LHCN-M2 (cell line): ENCODE data around the gene NEDD4L. TPM values are rescaled to one million over a fixed set of nuclear protein-coding genes. Genes with fewer than 3 reads are reported as not detected.
A peak's percentile ranks its signal among the peaks of the same experiment; 100 is the strongest.

Experiments
- DNase-seq: peaks from one replicate; pipeline ENCODE4 v3.0.0-alpha.2; 2012; ENCODE audit warnings: low read depth
- total RNA-seq: library from RNA; depleted of rRNA; stranded (reverse); fragments of >200 nt; gene quantifications from 2 replicates; pipeline ENCODE4 v1.2.3, GENCODE V29; 2014

Gene NEDD4L
- total RNA-seq, 1 experiment from 2014 or later, result 19.1 TPM

DNA sequence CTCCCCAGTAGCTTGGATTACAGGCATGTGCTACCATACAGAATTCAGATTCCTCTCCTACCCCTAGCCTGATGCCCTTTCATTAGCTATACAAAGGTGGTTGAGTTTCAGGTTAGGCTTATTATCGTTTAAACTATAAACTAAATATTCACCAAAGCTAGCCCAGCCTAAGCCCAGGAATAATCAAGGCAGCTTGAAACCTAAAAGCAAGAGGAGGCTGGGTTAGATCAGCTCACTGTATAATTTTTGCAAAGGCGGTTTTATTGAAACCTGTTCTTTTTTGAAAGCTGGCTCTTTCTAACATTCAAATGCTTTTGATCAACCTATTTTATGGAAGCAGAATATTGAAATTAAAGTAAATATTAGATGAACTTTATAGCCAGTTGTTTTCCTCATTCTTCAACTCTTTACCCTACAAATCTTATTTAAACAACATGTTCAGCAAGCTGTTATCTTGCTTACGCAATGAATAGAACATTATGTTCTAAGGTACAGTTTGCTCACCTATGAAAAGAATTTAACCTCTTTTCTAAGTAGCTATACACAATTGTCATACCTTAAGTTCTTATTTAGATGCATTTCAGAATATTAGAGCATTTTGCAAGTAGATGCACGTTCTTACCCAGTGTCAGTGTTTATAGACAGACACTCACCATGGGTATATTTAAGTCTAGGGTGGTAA, 241.6 kb downstream of the NEDD4L start:
- no peak for DNase-seq

DNA sequence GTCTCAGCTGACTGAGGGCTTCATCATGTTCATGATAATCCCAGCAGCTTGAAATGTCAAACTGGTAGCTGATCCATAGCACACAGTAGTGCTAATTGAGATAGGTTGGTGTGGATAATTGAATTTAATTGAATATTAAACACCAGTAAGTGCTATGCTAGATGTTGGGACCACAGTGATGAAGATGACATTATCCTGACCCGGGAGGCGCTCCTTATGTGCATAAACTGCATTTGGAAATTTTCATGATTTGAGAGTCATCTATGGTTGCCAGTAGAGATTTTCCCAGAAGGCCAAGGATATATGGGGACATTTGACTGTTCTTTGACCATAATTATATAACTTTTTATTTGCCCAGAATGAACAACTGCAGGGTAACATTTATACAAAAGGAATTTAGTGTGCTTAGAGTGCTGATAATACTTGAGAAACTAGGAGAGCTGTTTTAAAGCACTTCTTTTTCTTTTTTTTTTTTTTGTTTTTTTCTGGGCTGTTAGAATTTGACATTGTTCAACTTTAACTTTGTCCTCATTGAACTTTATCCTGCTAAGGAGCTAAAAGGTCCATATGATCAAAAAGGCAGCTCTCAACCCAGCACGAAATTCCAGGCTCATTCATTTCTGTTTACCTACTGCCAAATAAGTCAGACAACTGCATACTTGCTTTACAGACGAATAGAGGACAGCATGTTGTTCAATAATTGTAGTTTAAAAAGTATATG, 242.8 kb downstream of the NEDD4L start:
- no peak for DNase-seq

- no peak for DNase-seq
Measured at GRCh38 chr18:58287353-58288274, 243.6 kb downstream of the NEDD4L start.

- DNase-seq, result peak; percentile 56
Measured at GRCh38 chr18:58288921-58289797, 245.1 kb downstream of the NEDD4L start.

DNA sequence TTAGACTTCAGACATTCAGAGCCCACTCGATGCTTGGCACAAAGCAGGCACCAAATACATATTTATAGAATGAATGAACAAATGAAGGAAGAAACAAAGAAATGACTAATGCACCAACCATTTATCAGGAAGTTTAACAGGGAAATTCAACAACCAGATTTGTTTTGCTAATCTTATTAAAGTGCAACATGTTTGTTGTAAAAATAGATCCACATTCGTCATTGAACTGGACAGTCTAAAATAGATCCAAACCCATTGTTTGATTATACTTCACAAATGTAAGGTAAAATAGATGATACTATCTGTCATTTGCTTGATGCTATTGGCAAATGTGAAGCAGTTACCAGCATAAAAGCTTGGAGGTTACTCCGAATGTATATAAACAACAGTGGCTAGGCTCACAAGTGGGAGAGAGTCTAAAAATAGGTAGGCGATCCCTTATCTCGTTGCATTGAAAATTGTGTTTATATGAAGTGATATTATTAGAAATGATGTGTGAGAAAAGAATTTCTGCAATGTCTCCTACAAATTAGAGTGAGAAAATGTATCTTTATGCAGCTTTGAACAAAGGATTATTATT, 246.2 kb downstream of the NEDD4L start:
- peak; percentile 41 for DNase-seq

GRCh38 chr18:58291131-58291530, 247.1 kb downstream of the NEDD4L start:
- no peak for DNase-seq

GRCh38 chr18:58292638-58293037, 248.6 kb downstream of the NEDD4L start:
- DNase-seq, result no peak

GRCh38 chr18:58297198-58297597, 253.2 kb downstream of the NEDD4L start:
- DNase-seq, result peak; percentile 76

DNA sequence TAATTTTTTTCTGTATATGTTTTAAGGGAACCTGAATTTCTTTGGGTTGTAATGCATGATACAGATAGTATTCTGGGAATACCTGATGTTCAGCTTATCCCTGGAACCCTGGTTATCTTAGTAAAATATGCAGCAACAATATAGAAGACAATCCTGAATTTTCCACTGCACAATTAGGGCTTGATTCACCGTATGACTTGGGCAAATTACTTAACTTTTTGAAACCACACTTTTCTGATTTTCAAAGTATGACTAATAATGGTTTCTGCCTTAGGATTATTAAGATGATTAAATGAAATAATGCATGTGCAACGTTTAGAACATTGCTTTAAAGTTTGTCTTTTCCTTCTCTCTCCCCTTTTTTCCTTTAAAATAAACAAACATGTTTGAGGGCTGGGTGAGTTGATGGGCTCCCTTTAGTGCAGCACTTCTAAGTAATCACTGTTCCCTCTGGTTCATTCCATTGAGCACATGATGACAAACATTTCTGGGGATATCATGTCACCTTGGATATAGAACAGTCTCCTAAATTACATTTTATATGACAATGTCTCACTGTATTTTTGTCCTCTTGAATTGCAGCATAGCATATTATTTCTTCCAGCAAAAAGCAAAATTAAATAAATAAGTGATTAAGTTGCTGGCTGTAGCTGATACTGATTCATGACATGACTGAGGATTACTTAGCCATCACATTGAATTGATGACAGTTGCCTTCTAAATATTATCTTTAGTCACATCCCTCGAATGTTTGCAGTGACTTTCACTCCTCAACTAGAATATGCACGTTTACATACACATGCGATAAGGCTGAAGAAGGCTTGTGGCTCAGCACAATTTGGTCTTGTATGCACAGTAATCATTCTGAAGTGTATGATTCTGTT, 254.5 kb downstream of the NEDD4L start:
- DNase-seq, result no peak

DNA sequence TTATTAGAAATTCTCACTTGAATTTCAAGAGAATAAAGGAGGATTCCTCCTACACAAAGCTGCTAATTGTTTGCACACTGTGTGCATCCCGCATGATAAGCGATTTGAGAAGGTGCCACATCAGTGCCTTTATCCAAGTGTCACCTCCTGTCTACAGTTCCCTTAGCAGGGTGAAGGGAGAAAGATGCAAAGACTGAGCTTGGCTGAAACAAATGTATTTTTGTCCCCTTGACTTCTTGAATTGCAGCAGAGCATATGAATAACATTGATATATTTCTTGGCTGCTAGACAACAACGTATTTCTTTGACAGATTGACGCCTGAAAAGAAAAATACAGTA, 255.1 kb downstream of the NEDD4L start:
- DNase-seq, result no peak

DNA sequence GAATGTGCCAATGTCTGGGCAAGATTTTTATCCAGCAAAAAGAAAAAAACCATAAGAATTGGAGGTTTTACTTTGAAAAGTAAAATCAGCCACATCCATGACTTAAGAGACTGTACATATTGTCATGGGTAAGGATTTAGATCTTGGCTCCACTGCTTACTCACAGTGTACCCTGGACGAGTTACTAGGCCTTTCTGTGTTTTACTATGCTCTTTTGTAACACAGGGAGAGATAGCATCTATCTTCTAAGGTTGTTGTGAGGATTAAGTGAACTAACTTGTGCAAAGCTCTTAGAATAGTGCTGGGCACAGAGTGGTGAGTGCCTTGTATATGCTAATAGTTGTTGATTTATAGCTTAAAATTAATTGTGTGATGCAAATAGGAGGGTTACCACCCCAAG, 255.9 kb downstream of the NEDD4L start:
- DNase-seq, result no peak

GRCh38 chr18:58300867-58301266, 256.8 kb downstream of the NEDD4L start:
- no peak for DNase-seq

- no peak for DNase-seq
Measured at GRCh38 chr18:58302811-58303210, 258.8 kb downstream of the NEDD4L start.

DNA sequence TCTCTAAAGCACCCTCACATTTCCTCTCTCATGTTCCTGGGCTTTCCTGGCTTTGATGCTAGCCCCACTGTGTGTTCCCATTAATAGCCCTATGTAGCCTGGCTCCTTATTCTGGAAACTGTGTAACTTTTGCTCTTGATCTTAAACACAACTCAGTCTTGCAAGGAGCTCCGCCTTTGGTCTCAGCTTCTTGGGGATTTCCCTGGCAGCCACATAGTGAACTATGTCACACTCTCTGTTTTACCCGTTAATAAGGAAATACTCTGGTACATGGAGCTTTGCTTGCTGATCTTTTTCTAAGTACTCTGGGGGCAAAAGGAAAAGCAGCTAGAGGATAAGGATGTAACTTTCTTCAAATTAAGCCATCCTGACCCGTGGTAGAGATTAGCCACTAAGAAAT, 259.3 kb downstream of the NEDD4L start:
- DNase-seq, result no peak

DNA sequence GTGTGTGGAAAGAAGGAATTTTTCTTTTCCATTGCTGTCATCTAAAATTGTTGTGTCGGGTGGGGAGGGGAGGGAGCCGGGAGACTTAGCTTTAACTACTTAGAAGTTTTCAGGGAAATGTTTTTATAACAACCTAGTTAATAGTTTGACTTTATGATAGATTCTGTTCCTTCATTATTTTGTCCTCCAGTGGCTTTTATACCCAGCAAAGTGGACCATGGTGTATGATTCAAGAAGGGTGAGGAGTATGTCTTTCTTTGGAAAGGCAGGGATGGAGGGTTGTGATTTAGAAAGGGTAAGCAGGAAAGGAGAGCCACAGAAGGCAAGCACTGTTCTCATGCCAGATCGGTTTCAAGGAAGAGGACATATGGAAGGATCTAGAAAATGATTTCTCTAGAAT, 261.8 kb downstream of the NEDD4L start:
- no peak for DNase-seq

DNA sequence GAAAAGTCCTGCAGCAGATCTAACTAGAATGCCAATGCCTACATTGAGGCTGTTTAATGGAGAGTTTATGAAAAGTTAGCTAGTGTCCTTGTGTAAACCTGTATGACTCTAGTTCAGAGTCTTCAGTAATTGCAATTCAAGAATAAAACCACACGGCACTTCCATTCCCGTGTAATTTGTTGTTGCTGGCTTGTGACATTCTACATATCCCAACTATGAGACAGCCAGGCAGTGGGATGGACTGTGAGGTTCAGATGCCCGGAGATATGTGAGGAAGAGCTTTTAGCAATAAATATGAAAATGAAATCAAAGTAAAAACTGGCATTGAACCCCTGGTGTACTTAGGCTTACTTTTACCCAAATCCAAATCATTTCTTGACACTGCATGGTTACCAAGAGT, 263.4 kb downstream of the NEDD4L start:
- DNase-seq, result peak; percentile 47

GRCh38 chr18:58308463-58308862, 264.4 kb downstream of the NEDD4L start:
- no peak for DNase-seq

DNA sequence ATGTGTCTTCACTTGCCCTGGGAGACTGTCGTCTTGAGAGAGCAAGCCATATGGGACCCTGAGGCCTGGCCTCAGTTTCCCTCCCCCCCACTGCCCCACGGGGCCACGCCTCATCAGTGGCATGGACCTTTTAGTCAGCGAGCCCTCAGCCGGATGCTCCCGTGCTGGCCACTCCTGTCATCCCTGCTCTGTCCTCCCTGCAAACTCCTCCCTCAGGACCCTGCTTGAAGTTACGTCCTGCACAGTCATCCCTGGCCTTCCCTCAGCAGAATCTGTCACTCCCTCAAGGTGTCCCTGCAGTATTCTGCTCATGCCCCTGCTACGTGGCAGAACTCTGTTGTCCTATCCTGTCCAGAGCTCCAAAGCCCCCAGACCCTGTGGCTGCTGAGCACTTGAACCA, 265.1 kb downstream of the NEDD4L start:
- DNase-seq, result no peak

DNA sequence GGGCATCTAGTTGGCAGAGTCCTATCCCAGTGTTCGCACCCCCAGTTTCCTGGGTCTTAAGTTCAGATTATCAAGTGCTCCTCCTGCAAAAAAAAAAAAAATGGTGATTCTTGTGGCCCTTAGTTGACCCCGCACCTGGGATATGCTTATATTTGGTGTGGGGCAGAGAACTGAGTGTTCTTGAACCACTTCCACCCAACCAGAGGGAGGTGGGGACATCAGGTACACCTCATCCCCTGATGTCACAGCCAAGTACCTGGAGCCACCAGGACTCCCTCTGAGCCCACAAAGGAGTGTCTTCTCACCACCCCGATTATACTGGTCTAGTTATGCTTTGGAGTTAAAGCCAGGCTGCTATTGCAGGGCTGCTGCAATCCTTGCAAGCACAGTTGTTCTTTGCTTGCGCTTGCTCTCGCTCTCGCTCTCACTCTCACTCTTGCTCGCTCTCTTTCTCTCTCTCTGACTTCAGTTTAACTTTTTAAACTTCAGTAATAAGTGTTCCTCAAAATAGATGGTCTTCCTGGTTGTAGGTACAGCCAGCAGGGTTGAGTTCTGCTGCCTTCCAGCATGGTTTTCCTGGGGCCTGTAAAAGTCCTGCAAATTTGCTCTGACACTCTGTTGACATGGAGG, 265.7 kb downstream of the NEDD4L start:
- no peak for DNase-seq
